ENCODE measurements around the gene ANKRD28.

The ANKRD28 gene

DNA sequence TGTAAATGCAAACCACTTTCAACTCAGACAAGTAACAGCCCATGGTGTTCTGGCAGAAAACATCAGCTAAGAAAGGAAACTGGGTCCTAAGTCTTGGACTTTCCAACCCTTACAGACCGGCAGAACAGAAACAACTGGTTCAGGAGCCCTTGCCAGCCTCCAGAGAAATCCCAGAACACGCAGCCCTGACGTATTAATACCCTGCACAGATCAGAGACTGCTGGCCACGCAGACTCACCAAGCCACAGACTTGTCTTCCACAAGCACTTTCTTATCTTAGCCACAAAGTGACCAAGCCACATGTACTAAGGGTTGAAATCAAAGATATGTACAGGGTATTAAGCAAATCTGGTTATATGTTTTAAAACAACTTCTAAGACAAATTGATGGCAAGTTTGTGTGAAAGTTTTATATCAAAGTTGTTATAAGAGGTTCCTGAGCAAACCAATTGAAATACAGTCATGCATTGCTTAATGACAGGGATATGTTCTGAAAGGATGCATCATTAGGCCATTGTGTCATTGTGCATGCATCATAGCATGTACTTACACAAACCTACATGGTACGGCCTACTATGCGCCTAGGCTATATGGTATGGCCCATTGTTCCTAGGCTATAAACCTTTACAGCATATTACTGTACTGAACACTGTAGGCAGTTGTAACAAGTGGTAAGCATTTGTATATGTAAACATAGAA, 159.4 kb downstream of the ANKRD28 start:
- H3K36me3 ChIP-seq (replicated peaks; ENCODE audit: insufficient read depth, low read length): no peaks in the 10 kb centered on the region
- H3K9me2 ChIP-seq (replicated peaks; ENCODE audit: insufficient read depth, low read length): no peaks in the 10 kb centered on the region
- peaks cover 10% of the 10 kb centered on the region for H3F3A ChIP-seq (ENCODE audit: insufficient read depth, low read length)
- no peak overlapping the region for H2AFZ ChIP-seq (ENCODE audit: low read length)
- H3K9ac ChIP-seq (ENCODE audit: low read length): peak overlapping the region; percentile 21; the same call in 1 of the 2 replicates
- no peak overlapping the region for H3K4me3 ChIP-seq (ENCODE audit: low read length)
- no peaks in the 10 kb centered on the region for H3K9me3 ChIP-seq (replicated peaks; ENCODE audit: insufficient read depth, low read length)
- no peaks in the 10 kb centered on the region for H3K27me3 ChIP-seq (replicated peaks; ENCODE audit: insufficient read depth, low read length)
- no peaks in the 10 kb centered on the region for H3K79me2 ChIP-seq (ENCODE audit: low read length)
- peak overlapping the region; percentile 35 for H3K4me2 ChIP-seq (ENCODE audit: low read depth, low read length)
- H4K20me1 ChIP-seq (ENCODE audit: insufficient read depth, low read length): no peaks in the 10 kb centered on the region
- H3K4me1 ChIP-seq (ENCODE audit: low read length): peaks cover 22% of the 10 kb centered on the region
- peak; percentile 27 for DNase-seq
- TF ChIP-seq EZH2phosphoT487 (IDR thresholded peaks at IDR 0.05; ENCODE audit: low read length): no peak
- no peak for TF ChIP-seq EZH2 (optimal IDR thresholded peaks at IDR 0.05; ENCODE audit: low read depth, low read length)
- TF ChIP-seq, protein P1, sequence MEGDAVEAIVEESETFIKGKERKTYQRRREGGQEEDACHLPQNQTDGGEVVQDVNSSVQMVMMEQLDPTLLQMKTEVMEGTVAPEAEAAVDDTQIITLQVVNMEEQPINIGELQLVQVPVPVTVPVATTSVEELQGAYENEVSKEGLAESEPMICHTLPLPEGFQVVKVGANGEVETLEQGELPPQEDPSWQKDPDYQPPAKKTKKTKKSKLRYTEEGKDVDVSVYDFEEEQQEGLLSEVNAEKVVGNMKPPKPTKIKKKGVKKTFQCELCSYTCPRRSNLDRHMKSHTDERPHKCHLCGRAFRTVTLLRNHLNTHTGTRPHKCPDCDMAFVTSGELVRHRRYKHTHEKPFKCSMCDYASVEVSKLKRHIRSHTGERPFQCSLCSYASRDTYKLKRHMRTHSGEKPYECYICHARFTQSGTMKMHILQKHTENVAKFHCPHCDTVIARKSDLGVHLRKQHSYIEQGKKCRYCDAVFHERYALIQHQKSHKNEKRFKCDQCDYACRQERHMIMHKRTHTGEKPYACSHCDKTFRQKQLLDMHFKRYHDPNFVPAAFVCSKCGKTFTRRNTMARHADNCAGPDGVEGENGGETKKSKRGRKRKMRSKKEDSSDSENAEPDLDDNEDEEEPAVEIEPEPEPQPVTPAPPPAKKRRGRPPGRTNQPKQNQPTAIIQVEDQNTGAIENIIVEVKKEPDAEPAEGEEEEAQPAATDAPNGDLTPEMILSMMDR (IDR thresholded peaks at IDR 0.05; ENCODE audit: low read length): no peak
- peak overlapping the region; percentile 64; the same call in 1 of the 2 replicates for H3K27ac ChIP-seq (ENCODE audit: low read length)

DNA sequence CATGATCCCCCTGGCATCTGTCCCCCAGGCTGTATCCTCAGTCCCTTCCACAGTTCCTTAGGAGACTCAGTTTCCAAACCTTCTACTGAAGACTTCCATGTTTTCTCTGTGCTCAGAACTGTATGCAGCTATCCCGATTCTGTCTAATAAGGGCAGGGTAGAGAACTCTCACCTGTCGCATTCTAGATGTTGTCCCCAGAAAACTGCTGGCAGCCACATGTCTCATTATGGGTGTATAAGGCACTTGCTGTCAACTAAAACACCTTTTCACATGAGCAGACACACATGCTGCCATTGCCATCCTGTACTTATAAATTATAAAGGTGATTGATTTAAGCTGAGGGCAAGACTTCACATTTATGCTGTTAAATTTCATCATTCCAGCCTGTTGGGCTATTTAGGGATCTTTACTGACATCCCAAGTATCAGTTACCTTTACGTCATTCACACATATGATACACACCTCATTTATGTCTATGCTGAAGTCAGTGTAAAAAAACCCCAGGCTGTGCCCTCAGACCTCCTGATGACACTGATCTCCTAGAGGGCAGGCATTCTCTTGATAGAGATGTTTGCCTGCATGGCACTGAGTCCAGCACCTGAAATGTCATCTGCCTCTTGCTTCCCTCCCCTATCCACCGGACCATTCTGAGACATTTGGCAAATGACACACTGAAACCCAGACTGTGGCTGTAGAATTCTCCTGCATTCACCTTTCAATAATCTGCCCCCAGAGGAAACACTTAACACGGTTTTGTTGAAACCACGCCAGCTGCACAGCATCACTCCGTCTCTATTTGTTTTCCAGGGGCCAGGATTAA, 160.4 kb downstream of the ANKRD28 start:
- Histone ChIP-seq H3F3A (ENCODE audit: insufficient read depth, low read length) (peaks cover 10% of the 10 kb centered on the region), H3K9me3 (replicated peaks; ENCODE audit: insufficient read depth, low read length) (no peaks in the 10 kb centered on the region), H3K4me2 (ENCODE audit: low read depth, low read length) (peak overlapping the region; percentile 35), H3K27ac (ENCODE audit: low read length) (peak overlapping the region; percentile 64; the same call in 1 of the 2 replicates), H3K4me1 (ENCODE audit: low read length) (peaks cover 22% of the 10 kb centered on the region), H3K79me2 (ENCODE audit: low read length) (no peaks in the 10 kb centered on the region), H3K9ac (ENCODE audit: low read length) (peak overlapping the region; percentile 5; the same call in 1 of the 2 replicates), H3K4me3 (ENCODE audit: low read length) (no peak overlapping the region), H4K20me1 (ENCODE audit: insufficient read depth, low read length) (no peaks in the 10 kb centered on the region), H3K36me3 (replicated peaks; ENCODE audit: insufficient read depth, low read length) (no peaks in the 10 kb centered on the region), H2AFZ (ENCODE audit: low read length) (no peak overlapping the region), H3K9me2 (replicated peaks; ENCODE audit: insufficient read depth, low read length) (no peaks in the 10 kb centered on the region), H3K27me3 (replicated peaks; ENCODE audit: insufficient read depth, low read length) (no peaks in the 10 kb centered on the region)
- peak; percentile 65 for DNase-seq
- TF ChIP-seq, protein P1 (IDR thresholded peaks at IDR 0.05; ENCODE audit: low read length): no peak; the same call in 1 of the 2 replicates

DNA sequence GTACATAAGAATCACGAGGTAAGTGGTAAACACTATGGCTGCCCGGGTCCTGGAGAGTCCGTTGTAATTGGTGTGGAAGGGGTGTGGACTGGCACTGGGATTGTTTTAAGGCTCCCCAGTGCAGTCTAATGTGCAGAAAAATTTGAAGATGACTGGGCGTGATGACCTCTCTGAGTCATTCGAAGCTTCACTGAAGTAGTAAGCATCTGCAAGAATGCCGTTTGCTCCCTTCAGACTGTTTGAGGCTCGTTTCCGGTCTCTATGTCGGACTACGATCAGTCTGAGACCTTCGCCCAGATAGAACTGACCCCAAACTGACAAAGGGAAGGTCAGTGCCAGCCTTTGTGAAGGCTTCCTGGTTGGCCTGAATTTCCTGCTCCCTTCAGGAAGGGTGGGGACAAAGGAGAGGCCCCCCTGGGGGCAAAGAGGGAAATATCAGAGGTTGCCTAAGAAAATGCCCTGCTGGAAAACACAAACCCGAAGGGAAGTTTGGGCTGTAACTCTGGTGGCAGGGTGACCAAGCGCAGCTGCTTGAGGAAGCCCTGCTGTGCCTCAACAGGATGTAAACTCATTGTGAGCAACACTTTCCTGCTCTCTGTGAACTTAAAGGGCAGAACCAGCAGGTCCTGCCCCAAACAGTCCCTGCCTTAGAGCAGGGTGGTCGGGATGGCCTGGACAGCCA, 161.6 kb downstream of the ANKRD28 start:
- Histone ChIP-seq H3K4me2 (ENCODE audit: low read depth, low read length) (no peak overlapping the region), H4K20me1 (ENCODE audit: insufficient read depth, low read length) (no peaks in the 10 kb centered on the region), H3K9me2 (replicated peaks; ENCODE audit: insufficient read depth, low read length) (no peaks in the 10 kb centered on the region), H3K27ac (ENCODE audit: low read length) (no peak overlapping the region), H3K9me3 (replicated peaks; ENCODE audit: insufficient read depth, low read length) (no peaks in the 10 kb centered on the region), H3K4me3 (ENCODE audit: low read length) (no peak overlapping the region), H3K27me3 (replicated peaks; ENCODE audit: insufficient read depth, low read length) (no peaks in the 10 kb centered on the region), H3K79me2 (ENCODE audit: low read length) (no peaks in the 10 kb centered on the region), H2AFZ (ENCODE audit: low read length) (no peak overlapping the region), H3K36me3 (replicated peaks; ENCODE audit: insufficient read depth, low read length) (no peaks in the 10 kb centered on the region), H3K4me1 (ENCODE audit: low read length) (peaks cover 22% of the 10 kb centered on the region), H3K9ac (ENCODE audit: low read length) (no peak overlapping the region), H3F3A (ENCODE audit: insufficient read depth, low read length) (peaks cover 10% of the 10 kb centered on the region)
- TF ChIP-seq, protein P1 (IDR thresholded peaks at IDR 0.05; ENCODE audit: low read length): no peak
- TF ChIP-seq EZH2 (optimal IDR thresholded peaks at IDR 0.05; ENCODE audit: low read depth, low read length) (no peak), EZH2phosphoT487 (IDR thresholded peaks at IDR 0.05; ENCODE audit: low read length) (no peak)
- no peak for DNase-seq
